NCI-H2029 treated with DMSO at 0.1 percent for 48 hours (cell line): Measurements from ENCODE around the gene COPS7A.

ENCODE experiments used
- DNase-seq: peaks from one replicate; lab custom pipeline; 2025; lab: John Stamatoyannopoulos, UW

COPS7A gene

DNA sequence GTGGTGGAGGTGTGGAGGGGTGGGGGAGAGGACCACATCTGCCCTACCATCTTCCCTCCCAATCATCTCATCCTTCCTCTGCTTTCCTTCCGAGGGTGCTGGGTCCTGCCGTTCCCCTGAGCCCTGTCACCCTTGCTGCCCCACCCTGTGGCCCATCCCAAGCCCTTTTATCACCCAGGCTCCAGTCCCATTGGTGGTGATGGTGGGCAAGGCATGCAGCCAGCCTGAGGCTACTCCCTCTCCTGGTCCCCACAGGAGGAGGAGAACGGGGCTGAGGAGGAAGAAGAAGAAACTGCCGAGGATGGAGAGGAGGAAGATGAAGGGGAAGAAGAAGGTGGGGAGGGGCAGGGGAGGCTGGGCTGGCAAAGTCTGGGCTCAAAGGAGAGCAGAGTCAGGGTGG, 45.8 kb downstream of the COPS7A start:
- DNase-seq: no peak

- no peak for DNase-seq
Measured at GRCh38 chr12:6770094-6770493, 46.2 kb downstream of the COPS7A start.

- DNase-seq: no peak
Measured at GRCh38 chr12:6770600-6770999, 46.8 kb downstream of the COPS7A start.

GRCh38 chr12:6771091-6771495, 47.2 kb downstream of the COPS7A start:
- DNase-seq: no peak

DNA sequence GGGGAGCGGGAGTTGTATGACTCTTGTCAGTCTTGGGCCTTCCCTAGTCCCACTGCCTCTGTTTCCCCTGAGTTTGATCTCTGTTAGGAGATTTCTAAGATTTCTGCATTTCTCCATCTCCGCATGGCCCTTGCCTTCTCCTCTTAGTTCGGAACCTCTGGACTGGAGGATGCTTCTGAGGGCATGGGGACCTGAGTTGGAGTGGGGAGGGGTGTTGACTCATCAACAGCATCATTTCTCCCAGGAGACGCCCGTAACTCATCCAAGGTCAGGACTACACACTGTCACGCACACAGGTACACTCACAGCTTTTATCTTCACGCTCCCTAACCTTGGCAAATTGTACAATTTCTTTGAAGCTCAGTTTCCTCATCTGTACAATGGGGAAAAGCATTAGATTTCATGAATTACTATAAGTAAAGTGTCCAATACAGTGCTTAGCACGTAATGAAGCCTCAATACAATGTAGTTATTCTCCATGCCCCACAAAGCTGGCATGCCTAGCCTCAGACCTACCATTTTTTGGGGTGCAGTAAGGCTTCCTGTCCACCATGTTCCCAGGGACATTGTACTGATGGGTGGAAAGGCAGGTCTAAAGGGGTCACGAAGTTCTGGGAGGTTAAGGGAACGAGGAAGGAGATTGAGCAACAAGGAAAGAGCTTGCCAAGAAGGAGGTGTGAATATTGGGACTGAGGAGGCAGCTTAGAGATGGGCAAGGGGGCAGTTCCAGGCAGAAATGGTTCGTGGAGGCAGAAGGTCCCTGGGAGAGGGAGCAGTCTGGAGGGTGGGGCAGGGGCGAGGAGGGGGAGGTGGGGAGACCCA, 47.9 kb downstream of the COPS7A start:
- no peak for DNase-seq

DNA sequence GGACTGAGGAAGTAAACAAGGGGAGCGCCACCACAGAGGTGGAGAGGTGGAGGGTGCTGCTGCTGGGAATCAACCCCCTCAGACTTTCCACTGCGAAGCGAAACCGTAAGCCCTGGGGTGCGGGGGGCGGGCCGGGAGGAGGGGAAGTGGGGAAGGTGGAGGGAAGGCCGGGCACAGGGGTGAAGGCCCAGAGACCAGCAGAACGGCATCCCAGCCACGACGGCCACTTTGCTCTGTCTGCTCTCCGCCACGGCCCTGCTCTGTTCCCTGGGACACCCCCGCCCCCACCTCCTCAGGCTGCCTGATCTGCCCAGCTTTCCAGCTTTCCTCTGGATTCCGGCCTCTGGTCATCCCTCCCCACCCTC, 48.5 kb downstream of the COPS7A start, which contains the start of gene LAG3:
LAG3 (plus strand) TSS at position 190 of the 365 bp plus-strand sequence. CDS start 333 bp downstream, outside the sequence.
- no peak for DNase-seq

DNA sequence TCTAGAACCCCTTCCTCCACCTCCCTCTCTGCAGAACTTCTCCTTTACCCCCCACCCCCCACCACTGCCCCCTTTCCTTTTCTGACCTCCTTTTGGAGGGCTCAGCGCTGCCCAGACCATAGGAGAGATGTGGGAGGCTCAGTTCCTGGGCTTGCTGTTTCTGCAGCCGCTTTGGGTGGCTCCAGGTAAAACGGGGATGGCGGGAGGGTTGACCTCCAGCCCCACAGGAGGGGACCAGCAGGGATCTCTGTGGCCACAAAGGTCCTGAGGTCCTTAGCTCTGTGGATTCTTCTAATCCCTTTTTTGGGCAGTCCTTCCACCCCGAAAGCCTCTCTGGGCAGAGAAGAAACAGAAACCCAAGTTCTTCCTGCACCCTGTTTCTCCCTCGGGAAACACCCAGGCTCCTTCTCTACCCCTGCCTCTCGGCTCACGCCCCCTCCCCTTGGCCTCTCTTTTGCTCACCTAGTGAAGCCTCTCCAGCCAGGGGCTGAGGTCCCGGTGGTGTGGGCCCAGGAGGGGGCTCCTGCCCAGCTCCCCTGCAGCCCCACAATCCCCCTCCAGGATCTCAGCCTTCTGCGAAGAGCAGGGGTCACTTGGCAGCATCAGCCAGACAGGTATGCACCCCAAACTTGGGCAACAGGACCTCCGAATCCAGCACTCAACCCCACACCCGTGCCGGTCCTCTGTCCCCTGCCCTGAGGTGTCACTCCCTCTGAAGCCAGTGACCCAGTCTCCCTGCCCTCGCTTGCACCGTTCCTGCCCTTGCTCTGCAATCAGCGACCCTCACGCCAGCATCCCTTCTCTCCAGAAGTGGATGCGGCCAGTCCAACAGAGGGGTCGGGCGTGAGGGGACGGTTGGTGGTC, 49.1 kb downstream of the COPS7A start:
- DNase-seq: no peak

GRCh38 chr12:6773590-6774351, 49.9 kb downstream of the COPS7A start:
- no peak for DNase-seq

- no peak for DNase-seq
Measured at GRCh38 chr12:6774499-6775062, 50.7 kb downstream of the COPS7A start.

GRCh38 chr12:6775185-6776174, 51.6 kb downstream of the COPS7A start:
- no peak for DNase-seq

DNA sequence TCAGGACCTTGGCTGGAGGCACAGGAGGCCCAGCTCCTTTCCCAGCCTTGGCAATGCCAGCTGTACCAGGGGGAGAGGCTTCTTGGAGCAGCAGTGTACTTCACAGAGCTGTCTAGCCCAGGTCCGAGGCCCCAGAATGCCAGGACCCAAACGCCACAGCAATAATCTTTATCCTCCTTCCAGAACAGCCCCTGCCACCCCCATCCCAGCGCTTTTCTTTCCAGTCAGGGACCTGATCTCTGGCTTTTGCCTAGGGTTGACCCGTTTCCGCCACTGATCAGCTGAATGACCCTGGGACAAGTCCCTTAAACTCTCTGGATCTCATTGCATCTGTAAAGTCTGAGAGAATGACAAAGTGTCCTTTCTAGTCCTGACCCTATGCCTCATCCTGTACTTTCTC, 53.5 kb downstream of the COPS7A start:
- no peak for DNase-seq

DNA sequence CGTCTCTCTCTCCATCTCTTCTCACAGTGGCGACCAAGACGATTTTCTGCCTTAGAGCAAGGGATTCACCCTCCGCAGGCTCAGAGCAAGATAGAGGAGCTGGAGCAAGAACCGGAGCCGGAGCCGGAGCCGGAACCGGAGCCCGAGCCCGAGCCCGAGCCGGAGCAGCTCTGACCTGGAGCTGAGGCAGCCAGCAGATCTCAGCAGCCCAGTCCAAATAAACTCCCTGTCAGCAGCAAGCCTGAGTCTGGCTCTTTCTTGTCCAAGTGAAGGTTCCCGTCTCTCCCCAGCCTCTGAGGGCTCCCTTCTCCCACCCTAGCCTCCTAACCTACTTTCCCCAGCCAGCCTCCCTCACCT, 54.3 kb downstream of the COPS7A start:
- no peak for DNase-seq

DNA sequence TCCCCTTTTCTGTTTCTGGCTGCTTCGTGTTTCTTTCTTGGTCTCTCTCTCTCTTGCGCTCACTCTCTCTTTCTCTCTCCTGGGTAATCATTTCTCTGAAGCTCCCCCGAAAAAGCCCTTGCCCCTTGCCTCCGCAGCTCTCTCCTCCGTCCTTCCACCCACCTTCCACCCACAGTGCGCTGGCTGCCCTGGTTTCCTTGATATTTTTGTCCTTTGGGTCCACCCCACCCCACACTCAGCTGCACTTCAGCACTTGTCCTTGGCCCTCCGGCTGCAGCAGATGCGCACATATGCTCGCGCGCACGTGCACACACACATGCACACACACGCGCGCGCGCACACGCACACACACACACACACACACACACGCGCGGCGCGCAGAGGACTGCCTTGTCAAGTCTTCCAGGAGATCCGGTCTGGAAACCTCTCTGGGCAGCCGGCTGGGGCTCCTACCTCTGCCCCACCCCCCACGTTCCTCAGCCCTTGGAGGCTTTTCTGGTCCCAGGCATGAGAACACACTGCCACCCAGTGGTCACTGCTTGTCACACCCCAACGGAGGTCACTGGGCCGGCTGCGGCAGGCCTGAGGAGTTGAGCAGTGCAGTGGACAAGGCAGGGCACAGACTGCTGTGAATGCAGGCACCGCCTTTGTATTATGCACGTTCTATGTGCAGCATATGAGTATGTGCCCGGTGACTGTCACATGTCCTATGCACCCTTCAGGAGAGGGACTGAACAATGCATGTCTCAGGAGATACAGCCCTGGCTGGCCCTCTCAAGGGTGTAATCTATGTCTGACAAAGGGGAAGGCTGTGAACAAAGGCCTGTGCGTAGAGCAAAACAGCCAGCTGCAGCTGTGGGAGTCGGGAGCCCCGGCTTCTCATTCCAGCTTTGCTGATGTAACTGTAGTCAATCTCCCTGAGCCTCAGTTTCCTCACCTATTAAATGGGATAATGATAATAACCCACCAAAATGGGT, 55.0 kb downstream of the COPS7A start:
- peak; percentile 86 for DNase-seq

GRCh38 chr12:6779708-6780432, 56.0 kb downstream of the COPS7A start:
- DNase-seq: no peak

DNA sequence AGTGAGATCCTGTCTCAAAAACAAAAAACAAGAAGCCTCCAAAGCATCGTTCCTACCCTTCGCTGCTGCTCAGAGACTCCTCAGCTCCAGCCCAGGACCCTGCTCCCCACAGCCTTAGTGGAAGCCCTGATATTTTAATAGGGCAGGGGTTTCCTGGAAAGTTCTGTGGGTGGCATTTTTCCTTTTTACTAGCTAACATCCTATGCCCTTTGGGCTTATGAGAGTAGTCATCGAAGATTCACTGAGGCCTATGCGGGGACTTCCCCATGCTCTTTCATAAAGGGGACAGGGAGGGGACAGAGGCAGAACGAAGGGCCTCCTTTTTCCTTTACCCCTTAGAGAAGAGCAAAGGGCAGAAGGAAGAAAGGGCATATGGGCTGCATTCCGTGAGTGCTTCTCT, 56.7 kb downstream of the COPS7A start:
- no peak for DNase-seq
